ENCODE results near the gene KCNMA1.

KCNMA1 gene

GRCh38 chr10:76905251-76905650 lies 732.4 kb downstream of the KCNMA1 start:
- in situ Hi-C loops (cut with MboI; ENCODE audit: low sequenced_read_pairs) = no loop called here

GRCh38 chr10:76903387-76903945 lies 734.1 kb downstream of the KCNMA1 start:
- in situ Hi-C loops (cut with MboI; ENCODE audit: low sequenced_read_pairs) = no loop called here

- in situ Hi-C loops (cut with MboI; ENCODE audit: low sequenced_read_pairs) = no loop called here
These were observed 734.7 kb downstream of the KCNMA1 start for GRCh38 chr10:76902949-76903348.

- in situ Hi-C loops (cut with MboI; ENCODE audit: low sequenced_read_pairs) = no loop called here
These were observed 735.9 kb downstream of the KCNMA1 start for GRCh38 chr10:76901701-76902100.

- in situ Hi-C loops (cut with MboI; ENCODE audit: low sequenced_read_pairs) = no loop called here
These were observed 738.1 kb downstream of the KCNMA1 start for GRCh38 chr10:76899490-76899889.

DNA sequence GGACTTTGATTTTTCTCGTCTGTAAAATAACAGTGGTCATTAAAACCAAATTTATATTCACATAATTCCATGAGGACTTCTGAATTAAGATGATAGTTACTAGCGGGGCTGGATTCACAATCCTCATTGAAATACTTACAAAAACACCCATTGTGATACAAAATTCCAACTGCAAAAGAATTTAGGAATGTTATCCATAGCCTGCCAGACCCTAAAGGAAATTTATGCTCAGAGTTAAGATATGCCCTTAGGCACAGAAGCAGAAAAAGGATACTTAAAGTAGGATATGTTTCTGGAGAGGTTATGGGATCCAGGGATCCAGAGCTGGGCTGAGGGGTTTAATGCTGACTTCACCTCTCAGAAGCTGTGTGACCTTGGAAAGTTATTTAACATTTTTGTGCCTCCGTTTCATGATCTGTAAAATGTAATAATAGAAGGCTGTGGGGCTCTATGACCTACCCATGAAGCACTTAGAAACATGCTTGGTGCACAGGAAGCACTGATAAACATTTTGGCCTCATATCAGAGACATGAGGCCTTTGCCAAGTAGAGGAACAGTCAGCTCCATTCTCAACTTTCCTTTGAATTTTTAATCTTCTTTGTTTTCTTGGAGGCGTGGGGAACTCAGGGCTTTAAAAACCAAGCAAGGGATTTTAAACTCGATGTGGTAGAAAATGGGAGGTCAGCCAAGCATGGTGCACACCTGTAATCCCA lies 744.7 kb downstream of the KCNMA1 start:
- in situ Hi-C loops (cut with MboI; ENCODE audit: low sequenced_read_pairs) = no loop called here

DNA sequence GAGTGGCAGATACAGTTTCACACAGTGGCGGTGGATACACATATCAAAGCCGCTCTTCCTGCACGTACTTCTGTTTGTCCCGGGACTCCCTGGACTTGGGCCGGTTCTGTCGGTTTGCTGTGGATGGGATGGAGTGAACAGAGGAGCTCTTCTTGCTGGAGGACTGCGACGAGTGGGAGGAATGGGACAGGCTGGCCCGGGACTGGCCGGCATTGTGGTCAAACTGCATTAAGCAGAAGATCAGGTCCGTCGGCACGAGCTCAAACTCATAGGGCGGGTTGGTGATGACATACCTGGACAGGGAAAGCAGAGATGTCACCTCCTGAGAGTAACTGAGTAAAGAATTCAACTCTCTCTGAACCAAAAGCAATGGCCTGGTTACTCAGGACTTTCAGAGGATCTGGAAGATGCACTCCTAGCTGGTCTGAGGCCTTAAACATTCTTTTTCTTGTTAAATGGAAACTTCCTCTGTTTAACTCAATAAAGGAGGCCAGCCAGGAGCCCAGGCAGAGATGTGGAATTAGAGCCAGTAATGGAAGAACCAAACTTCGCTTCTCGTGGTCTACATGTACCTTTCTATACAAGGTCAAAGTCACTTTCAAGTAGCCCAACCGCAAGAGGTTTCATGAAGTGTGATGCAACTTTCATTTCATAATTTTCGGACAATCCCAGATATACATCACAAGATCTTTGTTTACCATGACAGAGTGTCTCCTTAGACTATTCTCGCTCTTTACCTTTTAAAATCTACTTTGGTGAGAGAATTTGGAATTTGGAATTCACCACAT lies 750.2 kb downstream of the KCNMA1 start:
- in situ Hi-C loops (cut with MboI; ENCODE audit: low sequenced_read_pairs) = no loop called here

DNA sequence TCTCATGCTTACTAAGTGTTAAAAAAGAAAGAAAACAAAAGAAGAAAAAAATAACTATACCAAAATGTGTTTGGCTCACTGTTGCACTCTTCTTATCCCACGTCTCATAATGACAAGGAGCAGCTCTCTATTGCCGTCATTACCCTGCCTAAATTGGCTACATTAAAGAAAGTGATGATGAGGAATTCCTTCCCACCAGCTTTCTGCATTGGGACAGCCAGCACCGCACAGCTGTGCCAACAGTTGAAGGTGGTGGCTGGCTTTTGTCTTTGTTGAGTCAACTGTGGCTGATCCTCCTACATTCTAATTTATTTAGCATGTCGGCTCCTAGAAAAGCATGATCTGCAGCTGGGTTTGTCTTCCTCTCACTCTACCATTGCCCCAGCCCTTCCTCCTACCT lies 751.8 kb downstream of the KCNMA1 start:
- in situ Hi-C loops (cut with MboI; ENCODE audit: low sequenced_read_pairs) = no loop called here

GRCh38 chr10:76884673-76885275 lies 752.8 kb downstream of the KCNMA1 start:
- in situ Hi-C loops (cut with MboI; ENCODE audit: low sequenced_read_pairs) = no loop called here

DNA sequence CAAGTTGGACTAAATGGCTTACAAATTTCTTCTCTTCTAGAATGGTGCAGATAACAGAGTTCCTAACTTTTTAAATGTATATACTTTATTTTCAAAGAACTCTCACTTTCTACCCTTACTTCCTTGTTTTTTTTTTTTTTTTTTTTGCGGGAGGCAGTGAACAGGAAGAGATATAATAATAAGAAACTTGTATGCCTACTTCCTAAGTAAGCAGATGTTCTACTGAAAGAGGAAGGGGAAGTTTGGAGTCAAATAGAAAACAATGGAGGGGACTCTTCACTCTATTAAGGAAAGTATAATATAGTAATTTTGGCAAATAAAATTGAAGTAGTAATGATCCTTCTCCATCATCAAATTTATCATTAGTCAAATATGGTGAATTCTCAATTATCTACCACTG lies 754.0 kb downstream of the KCNMA1 start:
- in situ Hi-C loops (cut with MboI; ENCODE audit: low sequenced_read_pairs) = no loop called here

- in situ Hi-C loops (cut with MboI; ENCODE audit: low sequenced_read_pairs) = no loop called here
These were observed 754.8 kb downstream of the KCNMA1 start for GRCh38 chr10:76882796-76883195.

GRCh38 chr10:76882245-76882644 lies 755.4 kb downstream of the KCNMA1 start:
- in situ Hi-C loops (cut with MboI; ENCODE audit: low sequenced_read_pairs) = no loop called here

DNA sequence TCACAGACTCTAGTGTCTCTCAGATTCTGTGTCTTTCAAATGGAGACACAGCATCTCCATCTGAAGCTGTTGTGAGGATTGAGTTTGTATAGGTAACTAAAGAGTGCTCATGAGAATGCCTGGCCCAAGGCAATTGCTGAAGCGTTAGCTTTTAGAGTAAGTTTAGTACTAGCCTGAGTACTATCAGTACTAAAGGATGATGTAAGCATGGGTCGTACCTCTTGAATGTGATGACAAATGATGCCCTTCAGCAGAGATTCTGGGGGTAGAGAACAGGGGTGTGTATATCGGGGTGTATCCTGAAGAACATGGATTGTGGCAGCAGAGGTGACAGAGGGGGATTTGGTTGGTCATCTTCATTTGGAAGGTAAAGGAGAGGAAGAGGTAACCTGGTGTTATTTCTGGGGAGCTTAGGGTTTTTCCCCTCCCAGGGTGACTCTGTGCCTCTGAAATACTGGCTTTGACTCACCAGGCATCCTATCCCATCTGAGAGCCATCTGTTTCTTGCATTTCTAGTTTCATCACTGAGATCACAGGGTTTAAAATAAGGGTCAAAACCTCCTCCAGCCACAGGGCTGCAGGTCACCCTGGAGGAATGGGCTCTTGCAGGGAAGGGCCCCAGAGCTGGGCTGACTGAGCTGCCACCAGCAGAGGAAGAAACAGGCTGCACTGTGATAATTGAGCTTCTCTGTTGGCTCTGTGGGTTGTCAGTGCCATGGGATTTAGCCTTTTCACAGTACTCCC lies 756.0 kb downstream of the KCNMA1 start:
- in situ Hi-C loops (cut with MboI; ENCODE audit: low sequenced_read_pairs) = no loop called here

GRCh38 chr10:76880931-76881330 lies 756.7 kb downstream of the KCNMA1 start:
- in situ Hi-C loops (cut with MboI; ENCODE audit: low sequenced_read_pairs) = no loop called here

DNA sequence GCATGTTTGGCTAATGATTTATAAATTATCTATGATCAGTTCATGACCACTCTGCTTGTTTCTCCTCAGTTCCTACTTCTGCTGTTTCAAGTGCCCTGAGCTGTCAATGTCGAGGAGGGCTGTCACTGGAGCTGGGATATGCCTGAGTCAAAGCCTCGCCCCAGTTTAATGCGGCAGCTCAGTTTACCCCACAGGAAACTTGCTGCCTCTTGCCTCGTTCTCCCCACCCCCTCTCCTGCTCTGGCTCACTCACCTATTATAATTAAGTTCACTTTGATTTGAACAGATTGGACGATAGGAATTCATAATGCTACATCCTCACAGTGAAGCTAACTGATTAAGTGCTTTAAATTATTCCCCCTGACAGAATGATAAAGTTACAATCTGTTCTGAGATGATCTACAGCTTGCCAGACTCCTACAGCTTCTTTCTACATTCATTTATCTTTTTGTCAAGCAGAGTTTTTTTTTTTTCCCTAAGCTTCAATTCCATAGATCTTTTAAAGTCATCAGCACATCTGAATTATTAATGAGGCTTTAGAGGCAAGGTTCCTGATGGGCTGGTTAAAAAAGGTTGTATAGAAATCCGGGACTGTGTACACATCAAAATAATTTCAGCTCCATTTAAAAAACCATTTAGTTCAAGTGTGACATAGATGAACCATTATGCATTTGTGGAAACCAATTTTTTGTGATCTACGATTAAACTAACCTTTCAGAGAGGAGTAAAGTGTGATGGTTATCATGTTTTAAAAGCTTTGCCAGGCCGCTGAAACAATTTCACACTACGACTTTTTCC lies 758.3 kb downstream of the KCNMA1 start:
- in situ Hi-C loops (cut with MboI; ENCODE audit: low sequenced_read_pairs) = no loop called here

DNA sequence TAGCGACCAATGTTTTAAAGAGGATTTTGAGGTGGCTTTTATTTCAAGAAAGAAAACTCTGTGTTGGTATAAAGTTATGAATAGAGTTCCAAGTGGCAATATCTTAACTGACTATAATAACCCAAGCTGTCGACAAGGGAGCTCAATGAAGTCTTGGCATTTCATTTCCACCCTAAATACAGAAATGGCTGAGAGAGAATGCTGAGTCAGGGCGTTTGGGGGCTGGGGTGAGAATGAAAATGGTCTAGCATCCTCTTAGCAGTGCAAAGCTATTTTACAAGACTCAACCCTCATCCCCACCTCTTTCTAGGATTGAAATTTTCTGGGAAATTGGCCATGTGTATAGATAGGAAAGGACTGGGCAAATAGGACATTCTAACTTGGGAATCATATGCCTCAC lies 759.1 kb downstream of the KCNMA1 start:
- in situ Hi-C loops (cut with MboI; ENCODE audit: low sequenced_read_pairs) = no loop called here

DNA sequence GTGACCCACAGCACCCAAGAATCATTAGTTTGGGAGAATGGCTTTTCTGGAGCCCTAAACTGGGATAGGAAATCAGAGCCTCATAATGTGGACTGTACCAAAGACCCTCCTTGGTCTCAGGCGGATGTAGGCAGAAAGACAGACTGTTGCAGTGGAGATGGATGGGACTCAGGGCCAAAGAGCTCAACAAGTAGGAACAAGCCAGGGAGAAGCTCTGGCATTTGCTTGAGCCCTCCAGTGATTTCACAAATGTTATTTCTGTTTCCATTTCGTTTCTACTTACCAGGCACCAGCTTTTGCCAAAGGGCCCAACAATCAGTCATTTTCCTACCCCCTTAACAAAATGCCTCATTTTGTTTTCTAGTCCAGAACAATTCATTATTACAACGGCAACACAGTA lies 762.7 kb downstream of the KCNMA1 start:
- in situ Hi-C loops (cut with MboI; ENCODE audit: low sequenced_read_pairs) = no loop called here

DNA sequence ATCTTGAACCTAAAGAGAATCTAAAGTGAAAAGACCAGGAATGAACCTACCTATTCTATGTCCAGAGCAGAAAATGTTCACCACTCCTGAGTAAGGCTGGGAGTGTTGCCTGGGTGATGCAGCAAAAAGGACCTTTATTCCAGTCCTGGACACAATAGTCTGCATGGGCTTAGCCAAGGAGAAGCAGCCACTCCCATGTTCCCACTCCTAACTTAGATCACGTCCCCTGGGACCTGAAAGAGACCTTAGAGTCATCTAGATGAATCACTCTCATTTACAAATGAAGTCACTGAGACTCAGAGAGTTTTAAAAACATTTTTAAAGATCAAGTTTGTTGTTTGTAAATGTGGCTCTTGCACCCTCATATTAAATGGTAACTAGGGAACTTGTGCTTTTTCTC lies 763.4 kb downstream of the KCNMA1 start:
- in situ Hi-C loops (cut with MboI; ENCODE audit: low sequenced_read_pairs) = no loop called here

DNA sequence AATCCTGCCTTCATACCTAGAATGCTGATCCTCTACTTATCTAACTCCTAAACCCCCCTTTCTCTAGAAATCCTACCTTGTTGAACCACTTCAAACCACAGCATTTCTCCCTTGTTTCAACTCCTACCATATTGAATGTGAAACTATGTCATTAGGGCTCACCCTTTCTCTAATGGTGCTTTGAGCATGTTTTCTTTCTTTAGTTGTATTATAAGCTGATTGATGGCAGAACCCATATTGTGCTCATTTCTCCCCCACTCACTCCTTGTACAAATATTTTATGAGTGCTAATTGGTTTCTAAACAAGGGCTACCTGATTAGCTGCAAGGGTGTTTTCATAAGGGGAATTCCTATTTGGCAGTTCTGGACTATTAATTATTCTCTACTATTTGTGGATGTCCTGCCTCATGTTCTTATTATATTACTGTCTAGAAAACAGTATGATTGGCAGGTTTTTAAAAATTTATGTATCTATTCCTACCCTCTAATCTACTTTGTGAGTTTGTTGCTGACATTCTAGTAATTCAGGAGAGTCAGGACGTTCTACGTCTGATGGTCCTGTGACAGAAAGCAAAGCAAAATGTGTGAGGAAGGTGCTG lies 765.8 kb downstream of the KCNMA1 start:
- in situ Hi-C loops (cut with MboI; ENCODE audit: low sequenced_read_pairs) = no loop called here

DNA sequence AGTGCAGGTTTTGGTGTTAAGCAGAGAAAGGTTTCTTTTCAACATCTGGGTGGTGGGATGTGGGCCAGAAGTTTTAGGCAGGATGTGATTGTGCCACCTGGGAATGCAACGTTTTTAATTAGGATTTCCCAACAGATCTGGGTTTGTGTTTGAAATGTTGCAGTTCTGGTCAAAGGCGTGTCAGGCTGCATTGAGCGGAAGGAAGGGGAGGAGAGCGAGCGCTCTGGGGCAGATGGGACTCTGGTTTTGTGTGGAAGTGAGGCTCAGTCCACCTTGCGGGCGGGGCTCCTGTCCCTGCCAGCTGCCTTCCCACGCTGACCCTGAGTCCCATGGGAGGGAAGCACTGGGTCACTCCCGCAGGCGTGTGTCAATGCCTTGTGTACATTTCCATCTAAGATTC lies 767.7 kb downstream of the KCNMA1 start:
- in situ Hi-C loops (cut with MboI; ENCODE audit: low sequenced_read_pairs) = no loop called here

Data from HL-60/S4 treated with retinoic acid at 250 ng/mL for 4 days and 3 days (cell line).